Measurements from ENCODE around the gene CD58.

GRCh38 chr1:116525440-116525839, 45.4 kb downstream of the CD58 start:
- TF ChIP-seq EP300 (IDR thresholded peaks at IDR 0.05) (no peak), CTCF (IDR thresholded peaks at IDR 0.05) (no peak)
